HepG2 (cell line): Measurements from ENCODE around the gene ERLEC1. TPM values are rescaled to one million over a fixed set of nuclear protein-coding genes. Genes with fewer than 3 reads are reported as not detected.
A peak's percentile ranks its signal among the peaks of the same experiment; 100 is the strongest.

Source experiments
- FOSL1 ChIP-seq: sonication (generic); formaldehyde crosslinking; IDR thresholded peaks from 2 replicates; pipeline ENCODE4 v1.9.0; 2021; ENCODE audit warnings: missing genetic modification reagents, borderline replicate concordance
- FOXO1 ChIP-seq: sonication (generic); formaldehyde crosslinking; IDR thresholded peaks from 2 replicates; pipeline ENCODE4 v1.4.0; 2020; ENCODE audit warnings: missing genetic modification reagents
- MAF1 ChIP-seq: sonication (generic); formaldehyde crosslinking; IDR thresholded peaks from 2 replicates; pipeline ENCODE4 v1.5.0; 2020; ENCODE audit warnings: missing genetic modification reagents, borderline replicate concordance
- NR2F1 ChIP-seq, 2 experiments: fragments of 450-650 bp in 1 of 2; formaldehyde crosslinking in 1 of 2; IDR thresholded peaks; 2 replicates each; pipeline versions ENCODE4 v1.5.0 to v1.6.1; 2016 to 2020; ENCODE audit warnings: mild to moderate bottlenecking in 1 of 2, missing compliant biosample characterization in 1 of 2, missing genetic modification reagents in 1 of 2, moderate library complexity in 1 of 2
- PHF20 ChIP-seq: sonication (generic); formaldehyde crosslinking; IDR thresholded peaks from 2 replicates; pipeline ENCODE4 v1.5.0; 2020; ENCODE audit warnings: mild to moderate bottlenecking, missing genetic modification reagents
- RFX3 ChIP-seq: IDR thresholded peaks from 2 replicates; pipeline ENCODE4 v1.6.1; 2016; ENCODE audit warnings: missing biosample characterization, missing genetic modification reagents
- SCMH1 ChIP-seq: sonication (generic); formaldehyde crosslinking; IDR thresholded peaks from 2 replicates; pipeline ENCODE4 v1.9.0; 2021; ENCODE audit warnings: missing genetic modification reagents, mild to moderate bottlenecking, borderline replicate concordance
- THRA ChIP-seq: sonication (generic); formaldehyde crosslinking; IDR thresholded peaks from 2 replicates; pipeline ENCODE4 v1.4.0; 2020; ENCODE audit warnings: missing genetic modification reagents, borderline replicate concordance
- ZFP36L2 ChIP-seq: sonication (generic); formaldehyde crosslinking; IDR thresholded peaks from 2 replicates; pipeline ENCODE4 v1.4.0; 2020; ENCODE audit warnings: missing genetic modification reagents
- ZNF235 ChIP-seq: sonication (generic); formaldehyde crosslinking; IDR thresholded peaks from 2 replicates; pipeline ENCODE4 v1.8.1; 2023; ENCODE audit warnings: mild to moderate bottlenecking, missing genetic modification reagents, borderline replicate concordance
- ZNF317 ChIP-seq: sonication (generic); formaldehyde crosslinking; IDR thresholded peaks from 2 replicates; pipeline ENCODE4 v1.5.0; 2020; ENCODE audit warnings: mild to moderate bottlenecking, missing genetic modification reagents
- ZNF362 ChIP-seq: sonication (generic); formaldehyde crosslinking; IDR thresholded peaks from 2 replicates; pipeline ENCODE4 v1.4.0; 2020; ENCODE audit warnings: missing genetic modification reagents, mild to moderate bottlenecking, borderline replicate concordance
- ZNF670 ChIP-seq: sonication (generic); formaldehyde crosslinking; IDR thresholded peaks from 2 replicates; pipeline ENCODE4 v1.8.0; 2022; ENCODE audit warnings: mild to moderate bottlenecking, missing genetic modification reagents, borderline replicate concordance
- ZNF703 ChIP-seq: sonication (generic); formaldehyde crosslinking; IDR thresholded peaks from 2 replicates; pipeline ENCODE4 v1.5.1; 2020; ENCODE audit warnings: missing genetic modification reagents, mild to moderate bottlenecking, moderate library complexity, borderline replicate concordance
- ZNF724P ChIP-seq: sonication (generic); formaldehyde crosslinking; IDR thresholded peaks from 2 replicates; pipeline ENCODE4 v1.8.0; 2022; ENCODE audit warnings: missing genetic modification reagents, borderline replicate concordance
- polyA plus RNA-seq, 8 experiments: library from polyadenylated mRNA; depleted of rRNA in 3 of 8; stranded (reverse) in 7 of 8; unstranded in 1 of 8; fragments of >200 nt; fragmentation: Illumina TruSeq in 4 of 8; extraction: Trizol in 4 of 8; gene quantifications; 2 replicates each; pipeline versions ENCODE4 v1.2.1 to v1.2.3, GENCODE V29; 2011 to 2016; ENCODE audit warnings: low read depth in 4 of 8, missing spikeins in 1 of 8, mixed read lengths in 1 of 8; ENCODE audit not compliant: insufficient read depth in 1 of 8
- total RNA-seq, 5 experiments: library from RNA; depleted of rRNA; stranded (reverse); fragments of >200 nt; fragmentation: Illumina TruSeq; extraction: Trizol; gene quantifications; 2 replicates each; pipeline ENCODE4 v1.2.3, GENCODE V29; 2016; ENCODE audit warnings: low read depth in 1 of 5
- TF ChIP-seq, protein P1 (sequence below): IDR thresholded peaks from 2 replicates; pipeline ENCODE4 v1.6.1; 2012; ENCODE audit warnings: low read length, improper control_type of control experiment
- TF ChIP-seq, protein P2 (sequence below): sonication (generic); formaldehyde crosslinking; IDR thresholded peaks from 2 replicates; pipeline ENCODE4 v1.4.0; 2020; ENCODE audit warnings: mild to moderate bottlenecking, missing genetic modification reagents

The ERLEC1 gene
- total and polyA plus RNA-seq, 2 of the 13 experiments (the other 11 are each of a cell fraction or from before 2014, with no cell fraction given): 87.3 to 88.4 TPM

DNA sequence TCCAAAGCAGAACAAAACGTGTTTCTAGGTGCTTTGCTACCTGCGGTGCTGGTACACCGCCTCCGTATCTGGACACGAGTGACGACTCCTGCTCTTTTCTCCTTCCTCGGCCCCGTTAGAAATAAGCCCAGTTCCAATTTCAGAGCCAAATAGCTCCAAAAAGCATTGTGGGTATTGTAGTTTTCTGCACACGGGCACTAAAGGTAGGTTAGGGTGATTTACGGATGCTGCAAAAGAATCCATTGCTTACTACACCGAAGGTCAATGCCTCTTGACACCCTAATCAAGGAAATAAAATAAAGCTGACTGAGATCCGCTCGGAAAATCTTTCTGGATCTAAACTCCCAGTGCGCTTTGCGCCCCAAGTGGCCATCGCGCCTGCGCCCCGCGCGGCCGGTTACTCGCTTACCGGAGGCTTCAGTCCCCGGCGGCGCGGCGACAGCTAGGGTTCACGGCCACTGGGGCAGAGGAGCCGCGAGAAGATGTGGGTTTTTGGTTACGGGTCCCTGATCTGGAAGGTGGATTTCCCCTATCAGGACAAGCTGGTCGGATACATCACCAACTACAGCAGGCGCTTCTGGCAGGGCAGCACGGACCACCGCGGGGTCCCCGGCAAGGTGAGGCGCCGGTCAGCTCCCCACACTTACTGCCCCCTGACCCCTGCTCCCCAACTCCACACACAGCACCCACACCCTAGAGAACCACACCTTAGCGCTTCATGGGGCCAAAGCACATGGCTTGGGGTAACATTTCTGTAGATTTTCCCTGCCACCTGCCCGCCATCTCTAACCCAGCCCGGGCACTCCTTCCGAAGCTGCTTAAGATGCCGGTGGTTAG, 19.2 kb upstream of the ERLEC1 start, which contains the start of gene CHAC2 (continued):
- TF ChIP-seq FOSL1 (CRISPR knock-in tag) (no peak), SCMH1 (CRISPR knock-in tag) (no peak), ZNF703 (CRISPR knock-in tag) (no peak), ZFP36L2 (CRISPR knock-in tag) (no peak), ZNF670 (CRISPR knock-in tag) (peak; percentile 3; the same call in 1 of the 2 replicates), ZNF724P (CRISPR knock-in tag) (0 out of 2 replicates have a peak, but pooled peaks have one; percentile 28), MAF1 (CRISPR knock-in tag) (no peak), PHF20 (no peak; the same call in 1 of the 2 replicates), ZNF317 (CRISPR knock-in tag) (peak; percentile 49; the same call in 1 of the 2 replicates), FOXO1 (CRISPR knock-in tag) (no peak), THRA (CRISPR knock-in tag) (no peak), RFX3 (CRISPR knock-in tag) (no peak), ZNF362 (CRISPR knock-in tag) (no peak), NR2F1 (CRISPR knock-in tag; IDR thresholded peaks at IDR 0.05) (peak in 1 of 2 experiments; percentile 41; a peak in 1 of 4 replicates), ZNF235 (CRISPR knock-in tag) (no peak)
- TF ChIP-seq, protein P1, sequence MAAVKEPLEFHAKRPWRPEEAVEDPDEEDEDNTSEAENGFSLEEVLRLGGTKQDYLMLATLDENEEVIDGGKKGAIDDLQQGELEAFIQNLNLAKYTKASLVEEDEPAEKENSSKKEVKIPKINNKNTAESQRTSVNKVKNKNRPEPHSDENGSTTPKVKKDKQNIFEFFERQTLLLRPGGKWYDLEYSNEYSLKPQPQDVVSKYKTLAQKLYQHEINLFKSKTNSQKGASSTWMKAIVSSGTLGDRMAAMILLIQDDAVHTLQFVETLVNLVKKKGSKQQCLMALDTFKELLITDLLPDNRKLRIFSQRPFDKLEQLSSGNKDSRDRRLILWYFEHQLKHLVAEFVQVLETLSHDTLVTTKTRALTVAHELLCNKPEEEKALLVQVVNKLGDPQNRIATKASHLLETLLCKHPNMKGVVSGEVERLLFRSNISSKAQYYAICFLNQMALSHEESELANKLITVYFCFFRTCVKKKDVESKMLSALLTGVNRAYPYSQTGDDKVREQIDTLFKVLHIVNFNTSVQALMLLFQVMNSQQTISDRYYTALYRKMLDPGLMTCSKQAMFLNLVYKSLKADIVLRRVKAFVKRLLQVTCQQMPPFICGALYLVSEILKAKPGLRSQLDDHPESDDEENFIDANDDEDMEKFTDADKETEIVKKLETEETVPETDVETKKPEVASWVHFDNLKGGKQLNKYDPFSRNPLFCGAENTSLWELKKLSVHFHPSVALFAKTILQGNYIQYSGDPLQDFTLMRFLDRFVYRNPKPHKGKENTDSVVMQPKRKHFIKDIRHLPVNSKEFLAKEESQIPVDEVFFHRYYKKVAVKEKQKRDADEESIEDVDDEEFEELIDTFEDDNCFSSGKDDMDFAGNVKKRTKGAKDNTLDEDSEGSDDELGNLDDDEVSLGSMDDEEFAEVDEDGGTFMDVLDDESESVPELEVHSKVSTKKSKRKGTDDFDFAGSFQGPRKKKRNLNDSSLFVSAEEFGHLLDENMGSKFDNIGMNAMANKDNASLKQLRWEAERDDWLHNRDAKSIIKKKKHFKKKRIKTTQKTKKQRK: no peak
- TF ChIP-seq, protein P2, sequence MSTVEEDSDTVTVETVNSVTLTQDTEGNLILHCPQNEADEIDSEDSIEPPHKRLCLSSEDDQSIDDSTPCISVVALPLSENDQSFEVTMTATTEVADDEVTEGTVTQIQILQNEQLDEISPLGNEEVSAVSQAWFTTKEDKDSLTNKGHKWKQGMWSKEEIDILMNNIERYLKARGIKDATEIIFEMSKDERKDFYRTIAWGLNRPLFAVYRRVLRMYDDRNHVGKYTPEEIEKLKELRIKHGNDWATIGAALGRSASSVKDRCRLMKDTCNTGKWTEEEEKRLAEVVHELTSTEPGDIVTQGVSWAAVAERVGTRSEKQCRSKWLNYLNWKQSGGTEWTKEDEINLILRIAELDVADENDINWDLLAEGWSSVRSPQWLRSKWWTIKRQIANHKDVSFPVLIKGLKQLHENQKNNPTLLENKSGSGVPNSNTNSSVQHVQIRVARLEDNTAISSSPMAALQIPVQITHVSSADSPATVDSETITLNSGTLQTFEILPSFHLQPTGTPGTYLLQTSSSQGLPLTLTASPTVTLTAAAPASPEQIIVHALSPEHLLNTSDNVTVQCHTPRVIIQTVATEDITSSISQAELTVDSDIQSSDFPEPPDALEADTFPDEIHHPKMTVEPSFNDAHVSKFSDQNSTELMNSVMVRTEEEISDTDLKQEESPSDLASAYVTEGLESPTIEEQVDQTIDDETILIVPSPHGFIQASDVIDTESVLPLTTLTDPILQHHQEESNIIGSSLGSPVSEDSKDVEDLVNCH (CRISPR knock-in tag): no peak
